Measurements from ENCODE around the gene TRPM5. TPM values are rescaled to one million over a fixed set of nuclear protein-coding genes. Genes with fewer than 3 reads are reported as not detected.

Gene TRPM5
- total and polyA plus RNA-seq, 5 donors from 2014 or later: 0.17 TPM; not detected in 4

DNA sequence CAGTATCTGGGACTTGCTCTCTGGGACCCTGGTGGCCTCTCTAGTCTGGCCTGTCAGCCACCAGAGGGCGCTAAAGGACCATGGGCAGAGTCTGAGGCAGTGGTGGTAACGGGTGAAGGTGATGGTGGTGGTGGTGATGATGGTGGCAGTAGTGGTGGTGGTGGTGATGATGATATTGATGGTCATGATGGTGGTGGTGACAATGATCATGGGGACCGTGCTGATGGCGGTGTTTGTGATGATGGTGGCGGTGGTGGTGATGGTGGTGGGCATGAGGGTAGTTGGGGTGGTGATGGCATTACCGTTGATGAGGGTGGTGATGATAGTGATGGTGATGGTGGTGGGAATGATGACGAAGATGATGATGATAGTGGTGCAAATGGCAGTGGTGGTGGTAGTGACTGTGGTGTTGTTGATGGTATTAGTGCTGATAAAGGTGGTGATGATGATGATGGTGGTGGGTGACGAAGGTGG, 16.0 kb downstream of the TRPM5 start:
- Histone ChIP-seq H3K36me3 (ENCODE audit: control insufficient read depth, insufficient read depth, low read length) (no peaks in the 10 kb centered on the region), H3K9me3 (ENCODE audit: control insufficient read depth in 2 of 2, low read length in 2 of 2) (no peaks in the 10 kb centered on the region), H3K27me3 (ENCODE audit: control insufficient read depth, insufficient read depth, low read length) (no peaks in the 10 kb centered on the region), H3K27ac (ENCODE audit: insufficient read depth, low read length, poor library complexity, severe bottlenecking) (no peak overlapping the region), H3K4me3 (ENCODE audit: low read depth, low read length) (no peak overlapping the region), H3K4me1 (ENCODE audit: control insufficient read depth, insufficient read depth, low read length, poor library complexity, severe bottlenecking) (no peaks in the 10 kb centered on the region)
- peak; percentile 65 to 80 (median 75) for DNase-seq
- H3K4me3 Mint-ChIP-seq: no peak overlapping the region
- no peaks in the 10 kb centered on the region for H3K27me3 Mint-ChIP-seq
- peak; percentile 77 to 79 for ATAC-seq (ENCODE audit: low read depth in 2 of 2)
- no peaks in the 10 kb centered on the region for H3K36me3 Mint-ChIP-seq
- no peaks in the 10 kb centered on the region for H3K9me3 Mint-ChIP-seq
- H3K4me1 Mint-ChIP-seq: peaks cover 0 to 2% (median 0%) of the 10 kb centered on the region in 4 donors
- H3K27ac Mint-ChIP-seq: no peak overlapping the region

DNA sequence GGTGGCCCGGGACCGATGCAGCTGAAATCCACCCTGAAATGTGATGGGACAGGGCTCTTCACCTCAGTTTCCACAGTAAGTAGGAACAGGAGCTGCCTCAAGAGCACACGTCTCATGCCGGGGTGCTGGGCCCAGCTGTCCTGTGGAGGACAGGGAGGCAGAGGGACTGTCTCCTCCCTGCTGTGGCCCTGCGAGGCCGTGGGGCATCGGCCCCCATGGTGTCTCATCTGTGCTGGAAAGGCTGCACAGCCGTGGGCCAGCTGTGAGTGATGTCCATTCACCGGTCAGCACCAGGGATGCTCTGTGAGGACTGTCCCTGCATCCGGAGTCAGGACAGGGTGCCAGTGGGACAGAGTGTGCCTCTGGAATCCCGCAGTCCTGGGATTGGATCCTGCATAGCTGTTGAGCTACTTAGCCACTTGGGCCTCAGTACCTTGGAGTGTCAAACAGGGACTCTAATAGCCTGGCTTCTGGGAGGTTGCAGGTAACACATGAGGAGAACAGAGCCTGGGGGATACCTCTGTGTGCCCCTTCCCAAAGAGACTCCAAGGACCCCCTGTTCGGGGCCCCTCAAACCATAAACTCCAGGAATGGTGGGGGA, 16.5 kb downstream of the TRPM5 start:
- Mint-ChIP-seq H3K4me3 (no peak overlapping the region), H3K27ac (no peak overlapping the region)

GRCh38 chr11:2426826-2427521, 17.3 kb downstream of the TRPM5 start:
- H3K4me3 Mint-ChIP-seq: no peak overlapping the region
- H3K4me1 Mint-ChIP-seq: peaks cover 0 to 2% (median 0%) of the 10 kb centered on the region in 4 donors
- Histone ChIP-seq H3K4me3 (ENCODE audit: low read depth, low read length) (no peak overlapping the region), H3K27ac (ENCODE audit: insufficient read depth, low read length, poor library complexity, severe bottlenecking) (no peak overlapping the region), H3K4me1 (ENCODE audit: control insufficient read depth, insufficient read depth, low read length, poor library complexity, severe bottlenecking) (no peaks in the 10 kb centered on the region), H3K36me3 (ENCODE audit: control insufficient read depth, insufficient read depth, low read length) (no peaks in the 10 kb centered on the region), H3K27me3 (ENCODE audit: control insufficient read depth, insufficient read depth, low read length) (no peaks in the 10 kb centered on the region), H3K9me3 (ENCODE audit: control insufficient read depth in 2 of 2, low read length in 2 of 2) (no peaks in the 10 kb centered on the region)
- H3K9me3 Mint-ChIP-seq: no peaks in the 10 kb centered on the region
- no peaks in the 10 kb centered on the region for H3K27me3 Mint-ChIP-seq
- ATAC-seq (ENCODE audit: low read depth in 2 of 2): no peak
- no peak overlapping the region for H3K27ac Mint-ChIP-seq
- no peak for DNase-seq
- no peaks in the 10 kb centered on the region for H3K36me3 Mint-ChIP-seq

More for the DNA sequence above, 16.5 kb downstream of the TRPM5 start:
- no peaks in the 10 kb centered on the region for H3K4me1 ChIP-seq (ENCODE audit: control insufficient read depth, insufficient read depth, low read length, poor library complexity, severe bottlenecking)
- no peak overlapping the region for H3K27ac ChIP-seq (ENCODE audit: insufficient read depth, low read length, poor library complexity, severe bottlenecking)
- no peaks in the 10 kb centered on the region for H3K9me3 ChIP-seq (ENCODE audit: control insufficient read depth in 2 of 2, low read length in 2 of 2)
- no peak for DNase-seq
- Mint-ChIP-seq H3K27me3 (no peaks in the 10 kb centered on the region), H3K36me3 (no peaks in the 10 kb centered on the region), H3K4me1 (peaks cover 0 to 2% (median 0%) of the 10 kb centered on the region in 4 donors), H3K9me3 (no peaks in the 10 kb centered on the region)
- H3K4me3 ChIP-seq (ENCODE audit: low read depth, low read length): no peak overlapping the region
- H3K36me3 ChIP-seq (ENCODE audit: control insufficient read depth, insufficient read depth, low read length): no peaks in the 10 kb centered on the region
- no peaks in the 10 kb centered on the region for H3K27me3 ChIP-seq (ENCODE audit: control insufficient read depth, insufficient read depth, low read length)
- no peak for ATAC-seq (ENCODE audit: low read depth in 2 of 2)

DNA sequence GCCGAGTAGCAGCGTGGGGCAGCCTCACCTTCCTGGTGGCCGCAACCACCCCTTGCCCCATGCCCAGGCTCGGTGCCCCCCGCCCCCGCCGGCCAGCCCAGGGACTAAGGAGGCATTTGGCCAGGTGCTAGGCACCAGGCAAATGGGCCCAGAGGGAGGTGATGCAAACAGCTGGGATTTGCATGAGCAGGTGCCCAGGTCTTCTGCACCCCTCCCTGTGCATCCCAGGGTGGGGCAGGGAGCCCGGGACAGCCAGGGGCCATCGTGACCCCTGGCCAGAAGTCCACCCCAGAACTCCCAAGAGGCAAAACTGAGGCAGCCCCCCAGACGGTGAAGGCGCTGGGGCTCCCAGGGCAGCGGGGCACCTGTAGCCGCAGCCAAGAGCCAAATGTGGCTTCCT, 18.1 kb downstream of the TRPM5 start:
- Mint-ChIP-seq H3K4me1 (no peaks in the 10 kb centered on the region), H3K27ac (no peak overlapping the region), H3K27me3 (no peaks in the 10 kb centered on the region), H3K9me3 (no peaks in the 10 kb centered on the region), H3K36me3 (no peaks in the 10 kb centered on the region), H3K4me3 (no peak overlapping the region)
- no peak overlapping the region for H3K4me3 ChIP-seq (ENCODE audit: low read depth, low read length)
- no peak for DNase-seq
- H3K9me3 ChIP-seq (ENCODE audit: control insufficient read depth in 2 of 2, low read length in 2 of 2): no peaks in the 10 kb centered on the region
- H3K36me3 ChIP-seq (ENCODE audit: control insufficient read depth, insufficient read depth, low read length): no peaks in the 10 kb centered on the region
- no peaks in the 10 kb centered on the region for H3K4me1 ChIP-seq (ENCODE audit: control insufficient read depth, insufficient read depth, low read length, poor library complexity, severe bottlenecking)
- H3K27ac ChIP-seq (ENCODE audit: insufficient read depth, low read length, poor library complexity, severe bottlenecking): no peak overlapping the region
- ATAC-seq (ENCODE audit: low read depth in 2 of 2): no peak
- no peaks in the 10 kb centered on the region for H3K27me3 ChIP-seq (ENCODE audit: control insufficient read depth, insufficient read depth, low read length)

GRCh38 chr11:2425506-2425905, 18.8 kb downstream of the TRPM5 start:
- Mint-ChIP-seq H3K27me3 (no peaks in the 10 kb centered on the region), H3K36me3 (no peaks in the 10 kb centered on the region), H3K4me1 (peaks cover 0 to 2% (median 0%) of the 10 kb centered on the region in 4 donors), H3K27ac (peak overlapping the region in 1 of 3 donors; percentile 20), H3K4me3 (no peak overlapping the region), H3K9me3 (no peaks in the 10 kb centered on the region)
- H3K27me3 ChIP-seq (ENCODE audit: control insufficient read depth, insufficient read depth, low read length): no peaks in the 10 kb centered on the region
- DNase-seq: no peak
- H3K27ac ChIP-seq (ENCODE audit: insufficient read depth, low read length, poor library complexity, severe bottlenecking): no peak overlapping the region
- ATAC-seq (ENCODE audit: low read depth in 2 of 2): no peak
- H3K4me1 ChIP-seq (ENCODE audit: control insufficient read depth, insufficient read depth, low read length, poor library complexity, severe bottlenecking): peaks cover 4% of the 10 kb centered on the region
- H3K36me3 ChIP-seq (ENCODE audit: control insufficient read depth, insufficient read depth, low read length): no peaks in the 10 kb centered on the region
- H3K4me3 ChIP-seq (ENCODE audit: low read depth, low read length): no peak overlapping the region
- no peaks in the 10 kb centered on the region for H3K9me3 ChIP-seq (ENCODE audit: control insufficient read depth in 2 of 2, low read length in 2 of 2)

- DNase-seq (no peak), ATAC-seq (ENCODE audit: low read depth in 2 of 2) (no peak)
- H3K4me1 ChIP-seq (ENCODE audit: control insufficient read depth, insufficient read depth, low read length, poor library complexity, severe bottlenecking): peaks cover 9% of the 10 kb centered on the region
- H3K36me3 ChIP-seq (ENCODE audit: control insufficient read depth, insufficient read depth, low read length): no peaks in the 10 kb centered on the region
- Mint-ChIP-seq H3K27me3 (no peaks in the 10 kb centered on the region), H3K36me3 (no peaks in the 10 kb centered on the region), H3K27ac (peak overlapping the region in 1 of 3 donors; percentile 20), H3K4me1 (peaks cover 0 to 3% (median 0%) of the 10 kb centered on the region in 4 donors), H3K9me3 (no peaks in the 10 kb centered on the region), H3K4me3 (no peak overlapping the region)
- no peak overlapping the region for H3K27ac ChIP-seq (ENCODE audit: insufficient read depth, low read length, poor library complexity, severe bottlenecking)
- no peaks in the 10 kb centered on the region for H3K27me3 ChIP-seq (ENCODE audit: control insufficient read depth, insufficient read depth, low read length)
- no peak overlapping the region for H3K4me3 ChIP-seq (ENCODE audit: low read depth, low read length)
- H3K9me3 ChIP-seq (ENCODE audit: control insufficient read depth in 2 of 2, low read length in 2 of 2): no peaks in the 10 kb centered on the region
Measured at GRCh38 chr11:2424811-2425495, 19.4 kb downstream of the TRPM5 start.

DNA sequence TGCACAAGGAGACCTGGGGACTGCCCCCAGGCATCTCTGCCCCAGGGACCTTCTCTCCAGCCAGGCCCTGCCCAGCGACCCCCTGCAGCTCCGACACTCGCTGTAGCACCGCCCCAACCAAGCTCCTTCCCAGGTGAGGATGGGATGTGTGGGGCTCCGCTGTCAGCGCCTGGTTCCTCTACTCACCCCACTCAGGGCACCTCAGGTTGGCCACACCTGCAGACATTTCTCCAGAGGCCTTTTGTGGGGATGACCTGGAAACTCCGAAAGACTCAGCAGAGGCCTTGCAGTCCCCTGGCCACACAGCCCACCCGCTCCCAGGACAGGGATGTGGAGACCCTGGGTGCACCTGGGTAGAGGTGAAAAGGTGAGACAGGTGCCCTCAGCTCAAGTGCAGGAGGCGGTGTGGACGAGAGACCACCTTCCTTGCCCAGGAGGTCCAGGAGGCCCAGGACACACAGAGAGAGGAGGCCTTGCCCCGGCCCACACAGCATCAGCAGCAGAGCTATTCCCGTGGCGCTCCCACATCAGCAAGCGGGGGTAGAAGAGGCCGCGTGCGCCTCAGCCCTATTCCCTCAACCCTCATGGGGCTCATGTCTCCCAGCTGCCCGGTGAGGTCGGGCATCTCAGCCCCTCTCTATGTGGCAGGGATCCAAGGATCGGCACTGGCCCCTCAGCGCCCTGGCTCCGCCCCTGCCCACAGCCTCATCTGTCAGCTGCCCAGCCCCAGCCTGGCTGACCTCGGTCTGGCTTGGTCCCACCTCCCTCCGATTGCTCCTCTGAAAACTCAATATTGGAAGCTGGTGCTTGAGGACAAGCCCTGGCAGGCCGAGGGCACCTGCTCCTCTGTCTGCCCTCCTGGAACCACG, 20.9 kb downstream of the TRPM5 start:
- no peak overlapping the region for H3K4me3 Mint-ChIP-seq
- H3K27me3 Mint-ChIP-seq: peaks cover 5% of the 10 kb centered on the region
- H3K4me1 ChIP-seq (ENCODE audit: control insufficient read depth, insufficient read depth, low read length, poor library complexity, severe bottlenecking): peaks cover 13% of the 10 kb centered on the region

More for the DNA sequence above, 20.9 kb downstream of the TRPM5 start:
- Mint-ChIP-seq H3K36me3 (no peaks in the 10 kb centered on the region), H3K27ac (no peak overlapping the region), H3K9me3 (no peaks in the 10 kb centered on the region), H3K4me1 (peaks cover 0 to 6% (median under 1%) of the 10 kb centered on the region in 4 donors)
- Histone ChIP-seq H3K27me3 (ENCODE audit: control insufficient read depth, insufficient read depth, low read length) (no peaks in the 10 kb centered on the region), H3K27ac (ENCODE audit: insufficient read depth, low read length, poor library complexity, severe bottlenecking) (no peak overlapping the region), H3K9me3 (ENCODE audit: control insufficient read depth in 2 of 2, low read length in 2 of 2) (no peaks in the 10 kb centered on the region), H3K4me3 (ENCODE audit: low read depth, low read length) (no peak overlapping the region), H3K36me3 (ENCODE audit: control insufficient read depth, insufficient read depth, low read length) (no peaks in the 10 kb centered on the region)
- no peak for ATAC-seq (ENCODE audit: low read depth in 2 of 2)
- no peak for DNase-seq

Data from CD4-positive, CD25-positive, alpha-beta regulatory T cell (primary cell).